RCC 7860 (cell line): Measurements from ENCODE around the gene SNAI1.
"Not testable (repeated sequence)": the region's sequence is repeated elsewhere in the genome, so short reads cannot be mapped to it uniquely, and the experiment has no call there.

Experiments used
- DNase-seq: peaks from one replicate; pipeline ENCODE4 v3.0.0-alpha.2; 2015; ENCODE audit warnings: low spot score
- FAIRE-seq: peaks from 2 replicates; lab custom pipeline; 2012; peaks lifted over from hg19 to GRCh38; lab: Jason Lieb, UNC

Gene SNAI1

GRCh38 chr20:49957089-49957938, 25.5 kb upstream of the SNAI1 start:
- not testable (repeated sequence) for DNase-seq, FAIRE-seq

- DNase-seq (no peak), FAIRE-seq (no peak)
These were observed 21.4 kb upstream of the SNAI1 start for GRCh38 chr20:49961413-49961812.

- FAIRE-seq (no peak), DNase-seq (peak; percentile 40)
These were observed 17.6 kb upstream of the SNAI1 start for GRCh38 chr20:49964964-49965780.

- DNase-seq = no peak
- no peak for FAIRE-seq
These were observed 16.9 kb upstream of the SNAI1 start for GRCh38 chr20:49965781-49966305.

GRCh38 chr20:49966861-49967260, 15.9 kb upstream of the SNAI1 start:
- DNase-seq (no peak), FAIRE-seq (no peak)

GRCh38 chr20:49969234-49969633, 13.5 kb upstream of the SNAI1 start:
- DNase-seq (no peak), FAIRE-seq (no peak)

- DNase-seq (no peak), FAIRE-seq (no peak)
These were observed 12.8 kb upstream of the SNAI1 start for GRCh38 chr20:49969946-49970345.

GRCh38 chr20:49970498-49970897, 12.3 kb upstream of the SNAI1 start:
- FAIRE-seq (no peak), DNase-seq (no peak)

GRCh38 chr20:49973981-49974380, 8.8 kb upstream of the SNAI1 start:
- no peak for DNase-seq
- no peak for FAIRE-seq

GRCh38 chr20:49976542-49976941, 6.2 kb upstream of the SNAI1 start:
- DNase-seq = peak; percentile 69
- FAIRE-seq = no peak

- FAIRE-seq, DNase-seq: not testable (repeated sequence)
These were observed 5.0 kb upstream of the SNAI1 start for GRCh38 chr20:49977740-49978139.

GRCh38 chr20:49978685-49979029, 4.1 kb upstream of the SNAI1 start:
- DNase-seq (no peak), FAIRE-seq (no peak)

- FAIRE-seq (no peak), DNase-seq (no peak)
These were observed 3.5 kb upstream of the SNAI1 start for GRCh38 chr20:49979030-49979832.

GRCh38 chr20:49980140-49981008, 2.4 kb upstream of the SNAI1 start:
- DNase-seq (no peak), FAIRE-seq (no peak)

- no peak for FAIRE-seq
- no peak for DNase-seq
These were observed 1.3 kb upstream of the SNAI1 start for GRCh38 chr20:49981218-49982071.

GRCh38 chr20:49982072-49982345, 771 bp upstream of the SNAI1 start:
- no peak for DNase-seq
- no peak for FAIRE-seq

GRCh38 chr20:49983123-49983847, 505 bp downstream of the SNAI1 start:
- DNase-seq = no peak
- FAIRE-seq = no peak

- FAIRE-seq = no peak
- no peak for DNase-seq
These were observed 1.1 kb downstream of the SNAI1 start for GRCh38 chr20:49983848-49984408.
